Heart left ventricle (tissue), 13 donors: ENCODE results near the gene ZNF304.

Experiments used
- POLR2A ChIP-seq, 2 donors: fragments of 450-650 bp; IDR thresholded peaks; one replicate each; pipeline ENCODE4 v1.6.1; 2017; ENCODE audit warnings: antibody characterized with exemption in 2 of 2, mild to moderate bottlenecking in 2 of 2, moderate library complexity in 2 of 2
- TF ChIP-seq, protein P1 (sequence below), 12 donors: fragments of 200-600 bp; sonication (generic) in 4 of 12; IDR thresholded peaks; one replicate each; pipeline versions ENCODE4 v1.5.0 to v1.8.0; 2018 to 2022; ENCODE audit warnings: antibody characterized with exemption in 12 of 12, mild to moderate bottlenecking in 5 of 12
- donor health status: ischemic (EF 13 %, LVEDD 7.1; RV severe dilation, severe dysfunction).
- donor health status: DM: no; HTN: yes; CAD: no.
- donor health status: DM: no; HTN: no; CAD: no.
- donor health status: ischemic (EF 25% LVEDD 6.9; RV normal size, moderate dysfunction).
- donor health status: ischemic (EF 25% LVEDD 5.7; RV mildly dilated, moderate dysfunction).
- donor health status: ischemic (EF 35%, LVEDD 5.7; RV mildly dilated, moderate dysfunction).
- donor health status: nonischemic (EF 11% LVEDD 7.7; RV severe dilation, severe dysfunction).
- donor health status: DM: yes; HTN: yes; CAD: no.
- donor health status: PGD.
- donor health status: ischemic (EF 29% LVEDD 5.4; RV normal size, mild dysfunction).
- donor health status: nonischemic (EF 23%, LVEDD 6.1; RV moderate dilation, normal function).

DNA sequence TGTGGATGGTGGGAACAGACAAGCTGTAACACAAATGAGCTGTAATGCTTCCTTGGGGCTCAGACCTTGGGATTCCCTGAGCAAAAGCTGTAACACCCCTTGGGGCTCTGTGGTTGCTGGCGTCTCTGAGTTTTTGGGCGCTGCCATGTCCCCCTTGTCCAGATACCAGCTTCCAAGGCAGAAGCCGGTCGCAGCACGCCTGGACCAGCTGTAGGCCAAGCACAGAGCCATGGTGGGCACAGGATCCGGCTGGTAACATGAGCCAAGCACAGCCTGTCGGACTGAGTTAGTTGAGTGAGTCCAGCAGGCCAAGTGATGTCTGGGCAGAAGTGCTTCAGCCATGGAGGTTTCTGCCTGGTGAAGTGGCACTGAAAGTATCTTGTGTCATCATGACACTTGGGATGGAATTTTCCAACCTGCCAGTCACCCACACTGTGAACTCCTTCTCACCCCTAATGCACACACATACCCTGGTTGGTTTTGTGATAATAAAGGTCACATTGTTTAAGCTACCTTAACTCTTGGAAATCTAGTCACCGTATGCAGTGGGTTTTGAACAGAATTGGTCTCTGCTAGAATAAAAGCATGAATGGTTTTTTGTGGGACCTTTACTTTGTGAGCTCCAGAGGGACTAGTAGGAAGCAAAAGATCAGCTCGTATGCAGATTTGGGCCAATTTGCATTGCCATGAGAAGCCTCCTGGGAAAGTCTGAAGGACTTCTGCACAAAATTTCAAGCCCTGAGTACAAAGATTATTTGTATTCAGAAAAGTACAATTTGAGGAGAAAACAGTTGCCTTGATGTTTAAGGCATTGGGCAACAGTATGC is 52.9 kb downstream of the ZNF304 start:
- TF ChIP-seq, protein P1, sequence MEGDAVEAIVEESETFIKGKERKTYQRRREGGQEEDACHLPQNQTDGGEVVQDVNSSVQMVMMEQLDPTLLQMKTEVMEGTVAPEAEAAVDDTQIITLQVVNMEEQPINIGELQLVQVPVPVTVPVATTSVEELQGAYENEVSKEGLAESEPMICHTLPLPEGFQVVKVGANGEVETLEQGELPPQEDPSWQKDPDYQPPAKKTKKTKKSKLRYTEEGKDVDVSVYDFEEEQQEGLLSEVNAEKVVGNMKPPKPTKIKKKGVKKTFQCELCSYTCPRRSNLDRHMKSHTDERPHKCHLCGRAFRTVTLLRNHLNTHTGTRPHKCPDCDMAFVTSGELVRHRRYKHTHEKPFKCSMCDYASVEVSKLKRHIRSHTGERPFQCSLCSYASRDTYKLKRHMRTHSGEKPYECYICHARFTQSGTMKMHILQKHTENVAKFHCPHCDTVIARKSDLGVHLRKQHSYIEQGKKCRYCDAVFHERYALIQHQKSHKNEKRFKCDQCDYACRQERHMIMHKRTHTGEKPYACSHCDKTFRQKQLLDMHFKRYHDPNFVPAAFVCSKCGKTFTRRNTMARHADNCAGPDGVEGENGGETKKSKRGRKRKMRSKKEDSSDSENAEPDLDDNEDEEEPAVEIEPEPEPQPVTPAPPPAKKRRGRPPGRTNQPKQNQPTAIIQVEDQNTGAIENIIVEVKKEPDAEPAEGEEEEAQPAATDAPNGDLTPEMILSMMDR (IDR thresholded peaks at IDR 0.05) = no peak
- TF ChIP-seq POLR2A (IDR thresholded peaks at IDR 0.05) = no peak
